ENCODE measurements around the gene FARP1. TPM values are rescaled to one million over a fixed set of nuclear protein-coding genes. Genes with fewer than 3 reads are reported as not detected.

Gene FARP1
- total and polyA plus RNA-seq, 2 of the 8 experiments (the other 6 are each of a cell fraction or from before 2014, with no cell fraction given) = 24.7 to 104 TPM

DNA sequence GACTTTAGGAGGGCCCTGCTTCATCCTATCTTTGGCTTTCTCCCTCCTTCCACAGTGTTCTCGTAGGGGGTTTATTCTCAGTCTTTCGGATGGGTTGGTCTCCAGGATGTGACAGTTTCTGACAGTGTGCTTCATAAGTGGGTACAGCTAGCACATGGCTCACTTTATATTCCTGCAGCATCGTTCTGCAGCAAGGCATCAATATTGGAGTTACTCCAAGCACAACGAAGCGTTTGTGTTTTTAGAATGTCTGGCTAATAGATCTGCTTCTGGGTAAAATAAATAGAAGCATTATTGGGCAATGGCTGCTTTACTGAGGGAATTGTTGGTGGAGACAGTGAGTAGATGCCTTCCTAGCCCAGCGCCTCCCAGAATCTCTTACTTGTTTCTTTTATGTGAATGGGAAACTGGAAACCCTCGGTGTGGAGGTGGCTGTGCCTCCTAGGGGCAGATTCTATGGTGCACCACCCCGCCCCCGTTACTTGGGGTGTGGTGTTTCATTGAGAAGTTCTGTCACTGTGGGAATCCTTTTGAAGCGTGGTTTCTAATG lies 2.0 kb downstream of the FARP1 start:
- H3K18ac ChIP-seq (ENCODE audit: extremely low read depth, low read length) = no peak overlapping the region
- H3K27ac ChIP-seq (ENCODE audit: low read depth, low read length) = no peak overlapping the region
- no peaks in the 10 kb centered on the region for H3K36me3 ChIP-seq (ENCODE audit: control insufficient read depth in 2 of 4, insufficient read depth in 4 of 4, low read length in 3 of 4)
- H2BK20ac ChIP-seq (ENCODE audit: low read length) = no peak overlapping the region
- no peak overlapping the region for H2AFZ ChIP-seq (ENCODE audit: low read length)
- H3K79me1 ChIP-seq (ENCODE audit: low read depth, low read length) = no peaks in the 10 kb centered on the region; the same call in none of the 2 replicates
- no peak overlapping the region for H4K8ac ChIP-seq (ENCODE audit: extremely low read depth, insufficient read depth, low read length)
- no peak overlapping the region for H3K4ac ChIP-seq (replicated peaks; ENCODE audit: insufficient read length, low read depth, low read length)
- H3K4me1 ChIP-seq (replicated peaks in 1 of 4; ENCODE audit: control insufficient read depth in 3 of 4, insufficient read depth in 4 of 4, low read length in 3 of 4) = peaks cover 9 to 22% (median 16%) of the 10 kb centered on the region in 4 experiments
- H2BK5ac ChIP-seq (ENCODE audit: low read depth, low read length) = no peak overlapping the region
- peak overlapping the region; percentile 77 to 79 for H3K4me2 ChIP-seq (ENCODE audit: insufficient read depth in 1 of 2, low read depth in 2 of 2, low read length in 2 of 2)
- H3K9me3 ChIP-seq (ENCODE audit: insufficient read depth in 2 of 2, low read depth in 1 of 2, low read length in 1 of 2) = no peaks in the 10 kb centered on the region
- no peak overlapping the region for H2BK12ac ChIP-seq (ENCODE audit: low read depth, low read length)
- H4K91ac ChIP-seq (replicated peaks; ENCODE audit: insufficient read length, low read length) = no peak overlapping the region
- no peak overlapping the region for H2BK120ac ChIP-seq (replicated peaks; ENCODE audit: low read depth, low read length)
- H3K27me3 ChIP-seq (replicated peaks in 1 of 4; ENCODE audit: control insufficient read depth in 3 of 4, extremely low read depth in 1 of 4, insufficient read depth in 3 of 4, low read length in 3 of 4) = peaks cover 0 to 12% (median 8%) of the 10 kb centered on the region in 4 experiments; a peak in 5 of 7 replicates
- H2BK15ac ChIP-seq (ENCODE audit: low read length) = no peak overlapping the region
- peaks cover 2 to 5% of the 10 kb centered on the region in 2 experiments for H4K20me1 ChIP-seq (replicated peaks in 1 of 2; ENCODE audit: control insufficient read depth in 1 of 2, insufficient read depth in 2 of 2, low read length in 2 of 2)
- ChIA-PET POLR2A (ENCODE audit: partially characterized antibody) (no interaction called here), CTCF (ENCODE audit: partially characterized antibody) (interaction anchor here (1.6 kb wide), 1 partner anchor 112 kb away, joined by 4 read pairs; no protein-coding TSS in a partner anchor)
- H3K23me2 ChIP-seq (ENCODE audit: low read depth, low read length) = peaks cover 16% of the 10 kb centered on the region
- peak overlapping the region in 1 of 4 experiments; percentile 6; a peak in 2 of 7 replicates for H3K9ac ChIP-seq (replicated peaks in 1 of 4; ENCODE audit: extremely low read depth in 1 of 4, low read depth in 3 of 4, low read length in 3 of 4)
- no peak overlapping the region for H3K56ac ChIP-seq (replicated peaks; ENCODE audit: insufficient read length, low read depth, low read length)
- no peak overlapping the region for H2AK5ac ChIP-seq (ENCODE audit: low read depth, low read length)
- WGBS, 2 experiments (ENCODE audit: extremely low coverage in 1 of 2, insufficient coverage in 1 of 2, insufficient read length in 1 of 2, insufficient replicate concordance in 2 of 2, low coverage in 1 of 2, low lambda C conversion rate in 2 of 2, missing lambda C conversion rate in 1 of 2) = 45% methylated on average over 10 of the region's 10 CpGs; no CpG with 5 or more reads in 1 of the 2 experiments
- H3K14ac ChIP-seq (ENCODE audit: insufficient read length) = no peak overlapping the region
- H3K23ac ChIP-seq (ENCODE audit: insufficient read length) = no peak overlapping the region
- H4K5ac ChIP-seq (ENCODE audit: insufficient read length, low read depth, low read length) = no peak overlapping the region
- FAIRE-seq = peak; percentile 68
- DNase-seq (ENCODE audit: low read depth in 1 of 2, low spot score in 2 of 2) = no peak
- peaks cover 0 to 56% of the 10 kb centered on the region in 2 experiments; a peak in 2 of 4 replicates for H3K79me2 ChIP-seq (ENCODE audit: control insufficient read depth in 1 of 2, insufficient read depth in 2 of 2, low read length in 2 of 2)
- H3K4me3 ChIP-seq (ENCODE audit: extremely low read depth in 1 of 4, insufficient read depth in 2 of 4, low read depth in 3 of 4, low read length in 4 of 4) = peak overlapping the region; percentile 58 to 99 (median 77); a peak in 7 of 8 replicates
- no peak for TF ChIP-seq POLR2A (IDR thresholded peaks at IDR 0.05; ENCODE audit: control extremely low read depth in 1 of 2, low read depth in 2 of 2, low read length in 2 of 2)

All from H1 (cell line).